ENCODE results near the gene TRIM44.

DNA sequence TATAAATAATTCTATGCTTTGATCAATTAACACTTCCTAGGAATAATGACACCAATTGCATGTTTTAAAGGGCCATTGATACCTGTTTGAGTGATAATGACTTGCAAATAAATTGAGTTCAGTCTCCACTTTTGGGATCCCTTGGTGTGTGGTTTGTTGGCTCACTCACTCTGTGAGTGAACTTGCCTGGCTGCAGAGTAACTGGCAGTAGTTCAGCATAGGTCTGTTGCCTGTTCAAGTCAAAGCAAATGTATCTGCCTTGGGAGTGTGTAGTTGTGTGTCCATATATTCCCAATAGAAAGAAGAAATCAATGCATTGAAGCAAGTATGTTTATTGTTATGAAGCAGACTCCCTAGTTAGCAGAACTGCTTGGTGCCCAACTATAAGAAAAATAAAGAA lies 49.3 kb downstream of the TRIM44 start:
- TF ChIP-seq POLR2A (IDR thresholded peaks at IDR 0.05) = no peak
- TF ChIP-seq, protein P1, sequence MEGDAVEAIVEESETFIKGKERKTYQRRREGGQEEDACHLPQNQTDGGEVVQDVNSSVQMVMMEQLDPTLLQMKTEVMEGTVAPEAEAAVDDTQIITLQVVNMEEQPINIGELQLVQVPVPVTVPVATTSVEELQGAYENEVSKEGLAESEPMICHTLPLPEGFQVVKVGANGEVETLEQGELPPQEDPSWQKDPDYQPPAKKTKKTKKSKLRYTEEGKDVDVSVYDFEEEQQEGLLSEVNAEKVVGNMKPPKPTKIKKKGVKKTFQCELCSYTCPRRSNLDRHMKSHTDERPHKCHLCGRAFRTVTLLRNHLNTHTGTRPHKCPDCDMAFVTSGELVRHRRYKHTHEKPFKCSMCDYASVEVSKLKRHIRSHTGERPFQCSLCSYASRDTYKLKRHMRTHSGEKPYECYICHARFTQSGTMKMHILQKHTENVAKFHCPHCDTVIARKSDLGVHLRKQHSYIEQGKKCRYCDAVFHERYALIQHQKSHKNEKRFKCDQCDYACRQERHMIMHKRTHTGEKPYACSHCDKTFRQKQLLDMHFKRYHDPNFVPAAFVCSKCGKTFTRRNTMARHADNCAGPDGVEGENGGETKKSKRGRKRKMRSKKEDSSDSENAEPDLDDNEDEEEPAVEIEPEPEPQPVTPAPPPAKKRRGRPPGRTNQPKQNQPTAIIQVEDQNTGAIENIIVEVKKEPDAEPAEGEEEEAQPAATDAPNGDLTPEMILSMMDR (IDR thresholded peaks at IDR 0.05) = no peak
- TF ChIP-seq POLR2AphosphoS5 (IDR thresholded peaks at IDR 0.05) = no peak
